ENCODE results near the gene CDS2.

GRCh38 chr20:5095931-5096330 lies 30.9 kb upstream of the CDS2 start:
- TF ChIP-seq ZNF510 (CRISPR knock-in tag; IDR thresholded peaks at IDR 0.05; ENCODE audit: low read depth), result no peak
- no peak for TF ChIP-seq CTCF (CRISPR knock-in tag; IDR thresholded peaks at IDR 0.05)

Data from HepG2 (cell line).